Cerebellar cortex (tissue), 1 donor: ENCODE data around the gene NDUFAF7.
"Not testable (repeated sequence)": the region's sequence is repeated elsewhere in the genome, so short reads cannot be mapped to it uniquely, and the experiment has no call there.

Experiments
- DNase-seq: peaks from one replicate; pipeline ENCODE4 v3.0.0-alpha.2; 2015; ENCODE audit warnings: low spot score

Gene NDUFAF7, protein sequence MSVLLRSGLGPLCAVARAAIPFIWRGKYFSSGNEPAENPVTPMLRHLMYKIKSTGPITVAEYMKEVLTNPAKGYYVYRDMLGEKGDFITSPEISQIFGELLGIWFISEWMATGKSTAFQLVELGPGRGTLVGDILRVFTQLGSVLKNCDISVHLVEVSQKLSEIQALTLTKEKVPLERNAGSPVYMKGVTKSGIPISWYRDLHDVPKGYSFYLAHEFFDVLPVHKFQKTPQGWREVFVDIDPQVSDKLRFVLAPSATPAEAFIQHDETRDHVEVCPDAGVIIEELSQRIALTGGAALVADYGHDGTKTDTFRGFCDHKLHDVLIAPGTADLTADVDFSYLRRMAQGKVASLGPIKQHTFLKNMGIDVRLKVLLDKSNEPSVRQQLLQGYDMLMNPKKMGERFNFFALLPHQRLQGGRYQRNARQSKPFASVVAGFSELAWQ

DNA sequence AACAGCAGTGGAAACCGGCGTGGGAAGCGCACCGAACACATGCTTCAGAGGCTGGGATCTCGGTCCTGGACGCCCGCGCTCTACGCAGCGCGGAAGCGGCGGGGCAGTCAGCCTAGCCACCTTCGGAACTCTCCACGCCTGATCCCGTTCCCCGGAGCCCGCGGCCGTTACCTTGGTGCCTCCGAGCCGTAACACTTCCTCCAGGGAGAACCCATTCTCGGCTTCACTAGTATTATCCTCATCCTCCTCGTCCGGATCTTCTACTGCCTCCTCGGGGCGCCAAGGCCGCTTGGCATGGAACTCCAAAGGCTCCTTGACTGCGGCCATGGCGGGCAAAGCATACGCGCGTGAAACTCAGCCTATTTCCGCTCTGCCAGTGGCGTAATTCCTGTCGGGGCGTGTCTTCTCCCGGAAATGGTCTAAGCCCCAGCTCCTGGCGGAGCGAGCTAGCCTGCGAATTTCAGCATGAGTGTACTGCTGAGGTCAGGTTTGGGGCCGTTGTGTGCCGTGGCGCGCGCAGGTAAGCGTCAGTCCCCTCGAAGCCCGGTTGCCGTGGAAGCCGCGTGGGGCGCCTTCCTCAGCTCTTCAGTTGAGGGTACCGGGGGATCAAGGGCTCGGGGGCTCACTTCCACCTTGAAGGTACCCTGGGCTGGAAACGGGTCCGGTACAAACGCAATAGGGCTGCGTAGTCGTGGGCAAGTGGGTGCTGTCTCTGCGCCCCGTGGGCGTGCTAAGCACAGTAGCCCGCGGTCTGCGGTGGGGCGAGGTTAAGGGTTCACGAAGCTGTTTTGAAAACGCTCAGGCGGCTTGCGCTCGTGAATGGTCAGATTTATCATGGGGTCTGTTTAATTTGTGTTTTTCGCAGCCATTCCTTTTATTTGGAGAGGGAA is at the start of gene NDUFAF7, which contains the start of gene CEBPZ:
NDUFAF7 (plus strand) TSS at position 418 of the 890 bp plus-strand sequence; CDS start at position 466, 48 bp downstream.
CEBPZ (minus strand) TSS at position 356 of the 890 bp plus-strand sequence; CDS start at position 327, 29 bp downstream.
- peak; percentile 96 for DNase-seq

DNA sequence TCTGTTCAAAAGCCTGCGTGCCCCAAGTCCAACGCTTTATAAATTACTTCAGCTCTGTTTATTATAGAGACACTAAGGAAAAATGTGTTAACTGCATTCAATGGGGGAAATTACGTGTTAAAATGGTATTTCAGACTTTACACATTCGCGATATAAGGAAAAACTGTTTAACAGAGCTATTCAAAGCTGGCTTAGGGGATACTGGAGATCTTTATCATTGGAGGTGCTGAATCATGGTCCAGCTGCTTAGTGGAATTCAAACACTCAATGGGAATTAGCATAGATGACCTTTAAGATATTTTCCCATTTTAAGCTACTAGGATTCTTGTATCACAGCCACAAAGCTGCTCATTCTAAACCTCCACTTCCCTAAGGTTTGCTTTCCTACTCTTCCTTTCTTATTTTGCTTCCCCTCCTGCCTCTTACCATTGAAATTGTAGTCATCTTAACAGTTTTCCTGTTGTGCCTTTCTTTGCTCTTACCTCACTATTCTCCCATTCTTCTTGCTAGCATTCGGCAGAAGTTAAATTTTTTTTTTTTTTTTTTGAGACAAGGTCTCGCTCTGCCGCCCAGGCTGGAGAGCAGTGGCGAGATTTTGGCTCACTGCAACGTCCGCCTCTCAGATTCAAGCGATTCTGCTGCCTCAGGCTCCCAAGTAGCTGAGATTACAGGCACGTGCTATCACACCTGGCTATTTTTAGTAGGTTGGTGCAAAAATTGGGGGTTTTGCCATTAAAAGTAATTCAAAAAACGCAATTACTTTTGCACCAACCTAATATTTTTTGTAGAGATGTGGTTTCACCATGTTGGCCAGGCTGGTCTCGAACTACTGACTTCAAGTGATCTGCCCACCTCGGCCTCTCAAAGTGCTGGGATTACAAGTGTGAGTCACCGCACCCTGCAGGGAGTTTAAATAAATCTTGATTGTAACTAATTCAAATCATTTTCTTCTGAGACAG is 49.5 kb upstream of the NDUFAF7 start:
- no peak for DNase-seq

- DNase-seq = no peak
These were observed 42.9 kb upstream of the NDUFAF7 start, which contains the start of gene SULT6B1 for GRCh38 chr2:37188570-37188969. SULT6B1 (minus strand) TSS chr2:37188670; CDS start chr2:37188640, 30 bp downstream.

DNA sequence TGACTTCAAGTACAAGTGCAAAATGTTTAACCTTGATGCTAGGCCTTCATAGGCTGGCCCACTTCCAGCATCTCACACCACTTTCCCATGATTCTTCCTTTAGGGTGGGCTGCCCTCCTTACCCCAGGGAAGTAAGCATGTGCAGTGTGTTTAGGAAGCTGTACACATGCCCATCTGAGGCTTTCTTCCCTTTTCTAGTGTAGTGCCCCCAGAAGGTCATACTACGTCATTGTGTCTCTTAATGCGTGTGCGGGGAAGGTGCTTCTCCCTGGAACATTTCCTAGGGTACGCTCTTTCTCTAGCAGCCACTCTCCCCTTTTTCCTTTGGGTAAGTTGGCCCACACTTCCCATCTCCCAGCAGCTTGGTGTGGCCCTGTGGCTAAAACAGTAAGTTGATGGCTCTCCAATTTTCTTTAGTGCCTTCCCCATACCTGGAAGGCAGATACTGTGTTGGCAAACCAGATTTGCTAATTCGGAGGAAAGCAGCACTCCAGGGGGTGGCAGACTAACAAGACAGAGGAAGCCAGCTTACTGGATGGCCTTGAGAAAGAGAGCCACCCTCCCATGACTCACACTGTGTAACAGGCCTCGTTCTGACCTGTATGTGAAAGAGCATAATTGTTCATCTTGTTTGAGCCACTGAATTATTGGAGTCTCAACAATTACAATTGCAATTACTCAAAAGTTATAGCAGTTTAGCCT is 41.9 kb upstream of the NDUFAF7 start:
- no peak for DNase-seq

- DNase-seq = no peak
These were observed 41.2 kb upstream of the NDUFAF7 start for GRCh38 chr2:37190290-37190689.

DNA sequence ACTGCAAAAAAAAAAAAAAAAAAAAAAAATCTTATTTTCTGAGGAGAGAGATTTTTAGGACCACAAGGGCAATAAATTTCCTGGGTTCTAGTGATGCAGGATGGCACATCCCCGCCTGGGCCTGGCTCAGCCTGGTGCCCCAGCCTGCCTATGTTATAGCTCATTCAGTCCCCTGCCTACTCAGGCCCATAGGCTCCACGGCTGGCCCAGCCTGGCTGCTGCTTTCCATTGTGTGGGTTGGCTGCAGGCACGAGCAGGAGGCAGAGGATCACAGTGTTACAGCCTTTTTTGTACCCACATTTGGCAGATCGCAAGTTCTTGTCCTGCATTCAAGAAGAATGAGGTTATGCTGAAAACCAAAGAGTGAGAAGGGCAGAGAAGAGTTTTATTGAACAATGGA is 40.2 kb upstream of the NDUFAF7 start:
- no peak for DNase-seq

- DNase-seq = no peak
These were observed 39.7 kb upstream of the NDUFAF7 start for GRCh38 chr2:37191747-37192146.

DNA sequence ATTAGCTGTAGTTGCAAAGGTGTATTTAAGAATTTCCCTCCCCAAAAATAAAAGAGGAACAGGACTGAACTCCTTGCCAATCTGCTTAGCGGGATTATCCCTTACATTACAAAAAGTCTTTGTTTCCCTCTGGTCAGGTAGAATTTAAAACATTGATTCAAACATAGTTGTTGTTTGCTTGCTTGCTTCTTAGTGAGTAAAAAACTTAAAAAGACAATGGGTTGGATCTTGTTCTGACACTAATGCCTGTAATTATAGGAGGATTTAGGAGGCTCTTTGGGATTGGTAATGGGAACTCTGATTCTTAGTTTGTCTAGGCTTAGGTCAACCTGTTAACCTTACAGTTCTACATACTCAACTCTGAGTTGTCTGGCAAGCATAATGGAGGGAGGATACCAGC is 38.9 kb upstream of the NDUFAF7 start:
- DNase-seq = no peak

DNA sequence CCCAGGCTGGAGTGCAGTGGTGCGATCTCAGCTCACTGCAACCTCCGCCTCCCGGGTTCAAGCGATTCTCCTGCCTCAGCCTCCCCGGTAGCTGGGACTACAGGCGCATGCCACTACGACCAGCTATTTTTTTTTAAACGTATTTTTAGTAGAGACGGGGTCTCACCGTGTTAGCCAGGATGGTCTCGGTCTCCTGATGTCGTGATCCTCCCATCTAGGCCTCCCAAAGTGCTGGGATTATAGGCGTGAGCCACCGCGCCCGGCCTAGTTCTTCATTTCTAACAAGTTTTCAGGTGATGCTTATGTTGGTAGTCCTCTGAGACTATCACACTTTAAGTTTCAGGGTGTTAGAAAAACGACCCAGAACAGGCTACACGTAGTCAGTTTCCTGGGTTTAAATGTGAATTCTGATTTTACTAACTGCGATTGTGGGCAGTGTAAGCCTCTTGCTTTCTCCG is 35.6 kb upstream of the NDUFAF7 start:
- not testable (repeated sequence) for DNase-seq

- peak; percentile 81 for DNase-seq
These were observed 34.9 kb upstream of the NDUFAF7 start, which contains the start of gene CEBPZOS for GRCh38 chr2:37196320-37197195. CEBPZOS (plus strand) TSS chr2:37196496; CDS start chr2:37199705, 3,209 bp downstream.

DNA sequence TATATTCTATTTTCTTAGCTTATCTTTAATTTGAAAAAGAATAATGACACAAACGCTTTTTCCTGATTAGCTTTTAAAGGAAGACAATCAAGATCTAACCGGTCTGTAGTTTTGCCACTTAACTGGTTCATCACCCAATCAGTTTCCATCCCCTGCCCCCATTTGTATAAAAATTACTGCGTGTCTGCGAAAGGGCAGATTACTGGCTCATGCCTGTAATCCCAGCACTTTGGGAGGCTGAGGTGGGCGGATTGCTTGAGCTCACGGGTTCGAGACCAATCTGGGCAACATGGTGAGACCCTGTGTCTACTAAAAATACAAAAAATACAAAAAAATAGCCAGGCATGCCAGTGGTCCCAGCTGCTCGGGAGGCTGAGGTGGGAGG is 32.8 kb upstream of the NDUFAF7 start:
- no peak for DNase-seq

DNA sequence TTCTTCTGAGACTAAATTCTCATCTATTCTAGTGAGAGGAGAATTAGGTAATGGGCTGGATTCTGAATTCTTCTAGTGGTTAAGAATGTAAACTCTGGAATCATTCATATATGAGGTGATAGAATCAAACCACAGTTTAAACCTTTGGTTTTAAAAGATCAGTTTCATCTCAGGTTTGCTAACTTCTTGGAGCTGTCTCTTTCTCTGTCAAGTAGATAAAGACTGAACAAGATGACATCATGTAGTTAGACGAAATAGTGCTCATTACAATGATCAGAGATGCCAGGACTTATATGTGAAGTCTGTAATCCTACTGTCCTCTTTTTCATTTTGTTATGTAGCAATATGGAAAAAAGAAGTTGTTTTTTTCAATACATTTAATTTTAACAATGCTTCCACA is 30.2 kb upstream of the NDUFAF7 start:
- no peak for DNase-seq

DNA sequence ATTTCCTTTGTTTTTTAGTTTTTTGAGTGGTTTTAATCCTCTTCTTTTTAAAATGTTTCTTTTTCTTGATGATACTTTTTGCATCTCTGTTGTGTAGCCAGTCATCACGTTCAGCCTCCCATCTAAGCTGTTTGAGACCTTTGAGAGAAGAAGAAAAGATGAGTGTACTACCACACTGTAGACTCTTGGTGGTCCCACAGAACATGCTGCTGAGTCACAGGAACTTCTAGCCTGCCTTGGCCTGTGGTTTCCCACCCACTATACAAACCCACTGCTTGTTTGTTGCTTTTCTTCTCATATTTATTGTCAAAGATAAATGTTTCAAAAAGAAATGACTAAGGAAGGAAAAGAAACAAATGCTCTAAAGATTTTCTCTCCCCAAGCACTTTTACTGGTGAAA is 29.7 kb upstream of the NDUFAF7 start:
- DNase-seq = no peak

GRCh38 chr2:37203708-37204107 is 27.8 kb upstream of the NDUFAF7 start:
- DNase-seq = no peak

DNA sequence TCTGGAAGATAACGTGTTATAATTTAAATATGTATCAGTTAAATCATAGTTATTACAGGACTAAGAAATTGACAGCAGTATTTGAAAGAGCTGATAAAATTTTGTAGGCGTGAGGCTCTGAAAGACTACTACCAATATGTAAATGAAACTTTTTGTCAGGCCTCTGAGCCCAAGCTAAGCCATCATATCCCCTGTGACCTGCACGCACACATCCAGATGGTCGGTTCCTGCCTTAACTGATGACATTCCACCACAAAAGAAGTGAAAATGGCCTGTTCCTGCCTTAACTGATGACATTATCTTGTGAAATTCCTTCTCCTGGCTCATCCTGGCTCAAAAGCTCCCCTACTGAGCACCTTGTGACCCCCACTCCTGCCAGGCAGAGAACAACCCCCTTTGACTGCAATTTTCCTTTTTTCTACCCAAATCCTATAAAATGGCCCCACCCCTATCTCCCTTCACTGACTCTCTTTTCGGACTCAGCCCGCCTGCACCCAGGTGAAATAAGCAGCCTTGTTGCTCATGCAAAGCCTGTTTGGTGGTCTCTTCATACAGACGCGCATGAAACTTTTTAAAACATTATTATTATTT is 26.3 kb upstream of the NDUFAF7 start:
- DNase-seq = not testable (repeated sequence)

- DNase-seq = no peak
These were observed 25.6 kb upstream of the NDUFAF7 start for GRCh38 chr2:37205689-37206341.

- not testable (repeated sequence) for DNase-seq
These were observed 24.7 kb upstream of the NDUFAF7 start for GRCh38 chr2:37206760-37207159.

DNA sequence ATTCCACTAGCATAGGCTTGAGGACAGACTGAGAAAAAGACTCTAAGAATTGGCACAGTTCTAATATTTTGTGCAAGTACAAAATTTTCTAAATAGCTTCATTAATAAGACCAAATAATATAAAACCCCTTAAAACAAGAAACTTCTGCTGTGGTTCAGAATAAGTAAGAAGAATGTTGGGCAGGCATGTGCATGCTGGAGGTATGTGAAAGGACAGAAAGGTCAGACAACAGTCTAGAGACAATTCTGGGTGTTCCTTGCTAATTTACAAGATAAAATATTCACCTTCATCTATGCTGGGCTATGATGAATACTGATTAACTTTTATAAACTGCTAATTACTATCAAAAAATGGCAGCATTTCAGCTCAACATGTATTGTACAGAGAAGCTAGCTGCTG is 20.2 kb upstream of the NDUFAF7 start:
- DNase-seq = no peak

DNA sequence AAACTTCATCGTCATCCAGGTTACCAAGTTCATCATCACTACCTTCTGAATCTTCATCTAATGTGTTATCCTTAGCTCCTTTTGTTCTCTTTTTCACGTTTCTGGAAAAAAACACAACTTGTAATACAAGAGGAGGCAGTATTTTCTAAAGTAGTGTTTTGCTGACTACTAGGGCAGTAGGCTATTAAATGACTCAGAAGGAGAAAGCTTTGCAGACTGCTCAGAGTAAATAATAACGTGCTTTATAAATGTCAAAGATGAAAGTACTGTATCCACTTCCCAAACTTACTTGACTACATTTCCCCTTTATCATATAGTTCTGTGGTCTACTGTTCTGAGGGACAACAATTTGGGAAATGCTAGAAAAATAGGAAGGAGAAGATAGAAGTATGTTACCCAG is 19.5 kb upstream of the NDUFAF7 start:
- no peak for DNase-seq
